Purkinje cell (primary cell): ENCODE data around the gene MRPS33. TPM values are rescaled to one million over a fixed set of nuclear protein-coding genes. Genes with fewer than 3 reads are reported as not detected.

ENCODE experiments used
- polyA plus RNA-seq: library from polyadenylated mRNA; unstranded; fragments of >200 nt; fragmentation: Nextera tagmentation; gene quantifications from 2 replicates; pipeline ENCODE4 v1.2.1, GENCODE V29; 2014

The MRPS33 gene
- 449 and 488 TPM in 2 replicates for polyA plus RNA-seq

DNA sequence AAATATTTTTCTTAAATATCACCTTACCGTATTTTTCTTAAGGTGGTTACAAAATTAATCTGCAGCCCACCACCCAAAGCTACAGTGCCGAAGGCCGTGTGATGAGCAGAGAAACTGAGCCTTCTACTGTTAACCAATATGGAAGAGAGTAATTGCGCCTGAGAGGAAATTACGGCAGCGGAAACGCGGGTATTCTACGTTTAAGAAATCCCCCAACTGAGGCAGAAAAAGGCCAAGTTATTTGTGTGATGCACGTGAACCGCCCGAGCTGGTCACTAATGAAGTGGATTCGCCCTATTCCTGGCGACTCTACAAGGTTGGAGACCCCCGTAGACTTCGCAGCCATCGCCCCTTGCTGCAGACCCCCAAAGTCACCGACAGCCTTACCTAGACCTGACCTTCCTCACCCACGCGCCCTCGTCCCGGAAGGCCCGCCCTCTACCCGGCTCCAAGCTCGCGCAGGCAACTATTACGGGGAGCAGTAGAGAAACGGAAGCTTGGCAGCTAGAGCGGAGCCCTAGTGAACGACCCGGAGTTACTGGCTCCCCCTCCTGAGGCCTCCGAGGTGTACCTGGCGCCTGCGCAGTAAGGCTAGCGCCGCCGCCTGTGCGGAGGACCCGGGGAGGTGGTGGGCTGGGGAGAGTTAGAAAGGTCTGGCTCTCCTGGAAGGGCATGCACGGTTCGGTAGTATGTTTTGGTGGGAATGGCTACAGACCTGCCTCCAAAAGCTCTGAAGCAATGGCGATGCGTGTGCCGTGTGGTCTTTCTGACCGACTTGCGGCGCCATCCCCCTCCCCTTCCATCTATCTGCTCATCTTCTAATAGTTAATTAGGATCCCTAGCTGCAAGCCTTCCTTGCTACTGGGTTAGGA is at the start of gene MRPS33:
TSS of gene MRPS33 (minus strand) at position 429 of the 872 bp plus-strand sequence. CDS start 4,319 bp downstream, outside the sequence.

Other genes starting within 250 kb of the MRPS33 start
- gene BRAF, start 90.0 kb downstream of the MRPS33 start, polyA plus RNA-seq, result 19.1 and 21.0 TPM in 2 replicates
- gene TMEM178B, start 59.1 kb upstream of the MRPS33 start, polyA plus RNA-seq, result 6.1 and 7.2 TPM in 2 replicates